Measurements from ENCODE around the gene PRR15L. TPM values are rescaled to one million over a fixed set of nuclear protein-coding genes. Genes with fewer than 3 reads are reported as not detected.

PRR15L gene
- total RNA-seq, 1 donor from 2014 or later: not detected

- no peak for TF ChIP-seq CTCF (IDR thresholded peaks at IDR 0.05; ENCODE audit: partially characterized antibody, unreplicated experiment)
- Mint-ChIP-seq H3K9me3 (ENCODE audit: unreplicated experiment) (peaks cover 4% of the 10 kb centered on the region), H3K27ac (ENCODE audit: unreplicated experiment) (no peak overlapping the region), H3K4me3 (ENCODE audit: unreplicated experiment) (peak overlapping the region; percentile 61), H3K4me1 (ENCODE audit: low read depth, unreplicated experiment) (peaks cover 8% of the 10 kb centered on the region), H3K36me3 (ENCODE audit: unreplicated experiment) (peaks cover 8% of the 10 kb centered on the region), H3K27me3 (ENCODE audit: unreplicated experiment) (peaks cover 2% of the 10 kb centered on the region)
- DNase-seq: no peak
These were observed 41.0 kb downstream of the PRR15L start for GRCh38 chr17:47916489-47917208.

GRCh38 chr17:47915776-47916398 lies 41.8 kb downstream of the PRR15L start:
- peaks cover 8% of the 10 kb centered on the region for H3K4me1 Mint-ChIP-seq (ENCODE audit: low read depth, unreplicated experiment)
- peaks cover 2% of the 10 kb centered on the region for H3K27me3 Mint-ChIP-seq (ENCODE audit: unreplicated experiment)
- peak overlapping the region; percentile 33 for H3K27ac Mint-ChIP-seq (ENCODE audit: unreplicated experiment)
- no peak for TF ChIP-seq CTCF (IDR thresholded peaks at IDR 0.05; ENCODE audit: partially characterized antibody, unreplicated experiment)
- H3K4me3 Mint-ChIP-seq (ENCODE audit: unreplicated experiment): no peak overlapping the region
- H3K9me3 Mint-ChIP-seq (ENCODE audit: unreplicated experiment): peaks cover 4% of the 10 kb centered on the region
- no peak for DNase-seq
- peaks cover 7% of the 10 kb centered on the region for H3K36me3 Mint-ChIP-seq (ENCODE audit: unreplicated experiment)

GRCh38 chr17:47914306-47914948 lies 43.3 kb downstream of the PRR15L start:
- peaks cover 4% of the 10 kb centered on the region for H3K36me3 Mint-ChIP-seq (ENCODE audit: unreplicated experiment)
- DNase-seq: no peak
- TF ChIP-seq CTCF (IDR thresholded peaks at IDR 0.05; ENCODE audit: partially characterized antibody, unreplicated experiment): no peak
- peaks cover 4% of the 10 kb centered on the region for H3K9me3 Mint-ChIP-seq (ENCODE audit: unreplicated experiment)
- H3K4me1 Mint-ChIP-seq (ENCODE audit: low read depth, unreplicated experiment): peaks cover 8% of the 10 kb centered on the region
- peak overlapping the region; percentile 20 for H3K4me3 Mint-ChIP-seq (ENCODE audit: unreplicated experiment)
- peak overlapping the region; percentile 24 for H3K27ac Mint-ChIP-seq (ENCODE audit: unreplicated experiment)
- H3K27me3 Mint-ChIP-seq (ENCODE audit: unreplicated experiment): peaks cover 2% of the 10 kb centered on the region

- no peak overlapping the region for H3K27ac Mint-ChIP-seq (ENCODE audit: unreplicated experiment)
- DNase-seq: no peak
- H3K4me1 Mint-ChIP-seq (ENCODE audit: low read depth, unreplicated experiment): peaks cover 8% of the 10 kb centered on the region
- TF ChIP-seq CTCF (IDR thresholded peaks at IDR 0.05; ENCODE audit: partially characterized antibody, unreplicated experiment): no peak
- H3K9me3 Mint-ChIP-seq (ENCODE audit: unreplicated experiment): peaks cover 4% of the 10 kb centered on the region
- no peak overlapping the region for H3K4me3 Mint-ChIP-seq (ENCODE audit: unreplicated experiment)
- H3K36me3 Mint-ChIP-seq (ENCODE audit: unreplicated experiment): peaks cover 4% of the 10 kb centered on the region
- H3K27me3 Mint-ChIP-seq (ENCODE audit: unreplicated experiment): peaks cover 4% of the 10 kb centered on the region
These were observed 44.6 kb downstream of the PRR15L start for GRCh38 chr17:47913050-47913449.
